HG02938 (cell line): ENCODE data around the gene KIR3DL3.
"Not testable (repeated sequence)": the region's sequence is repeated elsewhere in the genome, so short reads cannot be mapped to it uniquely, and the experiment has no call there.

ENCODE experiments used
- ATAC-seq: cut with Tn5 transposase; IDR thresholded peaks from one replicate; pipeline ENCODE4 v1.9.1; 2021; ENCODE audit warnings: mild to moderate bottlenecking, moderate library complexity; ENCODE audit not compliant: unreplicated experiment

The KIR3DL3 gene

DNA sequence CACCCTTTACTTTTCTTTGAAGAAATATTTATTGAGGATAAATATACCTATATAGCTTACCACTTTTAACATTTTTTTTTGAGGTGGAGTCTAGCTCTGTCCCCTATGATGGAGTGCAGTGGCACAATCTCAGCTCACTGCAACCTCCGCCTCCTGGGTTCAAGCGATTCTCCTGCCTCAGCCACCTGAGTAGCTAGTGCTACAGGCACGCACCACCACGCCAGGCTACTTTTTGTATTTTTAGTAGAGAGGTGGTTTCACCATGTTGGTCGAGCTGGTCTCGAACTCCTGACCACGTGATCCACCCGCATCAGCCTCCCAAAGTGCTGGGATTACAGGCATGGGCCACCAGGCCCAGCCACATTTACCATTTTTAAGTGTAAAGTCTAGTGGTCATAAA, 51.6 kb downstream of the KIR3DL3 start:
- ATAC-seq, result not testable (repeated sequence)

DNA sequence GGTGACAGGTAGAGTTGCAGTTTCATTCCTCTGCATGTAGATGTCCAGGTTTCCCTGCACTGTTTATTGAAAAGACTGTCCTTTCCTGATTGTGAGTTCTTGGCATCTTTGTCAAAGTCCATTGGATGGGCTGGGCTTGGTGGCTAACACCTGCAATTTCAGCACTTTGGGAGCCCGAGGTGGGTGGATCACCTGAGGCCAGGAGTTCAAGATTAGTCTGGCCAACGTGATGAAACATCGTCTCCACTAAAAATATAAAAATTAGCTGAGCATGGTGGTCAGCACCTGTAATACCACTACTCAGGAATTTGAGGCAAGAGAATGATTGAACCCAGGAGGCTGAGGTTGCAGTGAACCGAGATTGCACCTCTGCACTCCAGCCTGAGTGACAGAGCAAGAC, 53.6 kb downstream of the KIR3DL3 start:
- not testable (repeated sequence) for ATAC-seq

DNA sequence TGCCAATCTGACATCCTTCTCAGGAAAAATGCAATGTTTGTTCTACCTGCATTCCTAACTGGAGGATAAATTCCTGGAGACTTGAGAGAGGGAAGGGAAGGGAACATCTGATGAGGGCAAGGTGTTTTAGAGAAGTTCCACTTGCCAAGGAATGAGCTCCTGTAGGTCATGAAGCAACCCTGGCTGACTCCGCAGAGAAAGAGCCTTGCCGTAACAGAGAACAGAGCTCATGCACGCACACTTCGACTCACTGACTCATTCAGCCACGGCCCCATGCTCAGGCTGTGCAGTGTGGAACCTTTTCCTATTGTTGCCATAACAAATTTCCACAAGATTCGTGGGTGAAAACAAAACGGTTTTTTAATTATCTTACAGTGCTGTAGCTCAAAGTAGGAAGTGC, 54.7 kb downstream of the KIR3DL3 start:
- ATAC-seq, result not testable (repeated sequence)

DNA sequence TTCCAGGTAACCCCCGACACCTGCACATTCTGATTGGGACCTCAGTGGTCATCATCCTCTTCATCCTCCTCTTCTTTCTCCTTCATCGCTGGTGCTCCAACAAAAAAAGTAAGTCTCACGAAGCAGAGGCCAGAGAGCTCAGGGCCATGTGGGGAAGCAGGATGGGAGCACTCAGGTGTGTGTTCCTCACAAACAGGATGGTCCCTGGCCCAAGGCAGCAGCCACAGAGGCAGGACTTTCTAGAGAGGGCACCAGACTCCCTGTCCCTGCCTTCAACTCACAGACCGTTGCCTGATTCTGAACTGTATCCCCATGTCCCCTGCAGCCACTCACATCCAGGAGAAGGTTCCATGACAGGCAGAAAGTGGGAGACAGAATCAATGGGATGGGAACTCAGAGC, 58.7 kb downstream of the KIR3DL3 start:
- not testable (repeated sequence) for ATAC-seq
